HG03196 (cell line): ENCODE data around the gene SAMD1.
"Not testable (repeated sequence)": the region's sequence is repeated elsewhere in the genome, so short reads cannot be mapped to it uniquely, and the experiment has no call there.

Source experiments
- ATAC-seq: cut with Tn5 transposase; IDR thresholded peaks from one replicate; pipeline ENCODE4 v1.9.1; 2021; ENCODE audit not compliant: unreplicated experiment

Gene SAMD1

GRCh38 chr19:14042659-14043608, 47.6 kb downstream of the SAMD1 start:
- not testable (repeated sequence) for ATAC-seq

GRCh38 chr19:14039181-14039580, 51.4 kb downstream of the SAMD1 start:
- no peak for ATAC-seq
